GM23338 (cell line): ENCODE results near the gene SCUBE2.

Experiments
- EZH2 ChIP-seq: fragments of 200-600 bp; sonication (generic); IDR thresholded peaks from one replicate; pipeline ENCODE4 v1.8.0; 2017; ENCODE audit warnings: antibody characterized with exemption, mild to moderate bottlenecking, low read depth; ENCODE audit not compliant: unreplicated experiment
- JUNB ChIP-seq: IDR thresholded peaks from one replicate; pipeline ENCODE4 v1.6.1; 2016; ENCODE audit warnings: antibody characterized with exemption; ENCODE audit not compliant: unreplicated experiment
- STAT1 ChIP-seq: IDR thresholded peaks from one replicate; pipeline ENCODE4 v1.6.1; 2016; ENCODE audit warnings: antibody characterized with exemption; ENCODE audit not compliant: unreplicated experiment
- ZNF114 ChIP-seq: fragments of 250-450 bp; sonication (Bioruptor Pico); IDR thresholded peaks from 2 replicates; pipeline ENCODE4 v1.5.0; 2020; ENCODE audit warnings: mild to moderate bottlenecking, moderate library complexity
- ZNF331 ChIP-seq: fragments of 250-450 bp; sonication (Bioruptor Pico); IDR thresholded peaks from 2 replicates; pipeline ENCODE4 v1.5.0; 2020; ENCODE audit warnings: low read depth, mild to moderate bottlenecking, moderate library complexity
- TF ChIP-seq, protein P1 (sequence below), 2 experiments: fragments of 200-600 bp in 1 of 2; sonication (generic) in 1 of 2; conservative IDR thresholded peaks; 2 replicates each; pipeline versions ENCODE4 v1.5.1 to v1.6.1; 2016 to 2017; ENCODE audit warnings: antibody characterized with exemption in 2 of 2, low read depth in 2 of 2, mild to moderate bottlenecking in 2 of 2, moderate library complexity in 1 of 2

DNA sequence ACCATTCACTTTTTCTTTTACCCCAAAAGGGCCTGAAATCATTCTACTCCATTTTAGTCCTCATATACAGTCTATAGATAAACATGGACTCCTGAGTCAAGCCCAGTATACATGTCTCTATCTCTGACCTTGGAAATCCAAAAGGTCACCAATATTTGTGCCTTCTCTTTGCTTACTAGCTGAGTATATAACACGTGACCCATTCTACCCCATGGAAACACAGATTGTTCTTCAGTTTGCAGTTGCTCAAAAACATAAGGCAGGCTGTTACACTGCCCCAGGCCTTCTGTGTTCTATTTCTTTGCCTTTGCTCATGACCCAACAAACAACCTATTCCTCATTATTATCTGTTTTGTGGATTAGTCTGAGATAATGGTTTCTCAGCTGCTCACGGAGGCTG lies 93.4 kb downstream of the SCUBE2 start:
- TF ChIP-seq, protein P1, sequence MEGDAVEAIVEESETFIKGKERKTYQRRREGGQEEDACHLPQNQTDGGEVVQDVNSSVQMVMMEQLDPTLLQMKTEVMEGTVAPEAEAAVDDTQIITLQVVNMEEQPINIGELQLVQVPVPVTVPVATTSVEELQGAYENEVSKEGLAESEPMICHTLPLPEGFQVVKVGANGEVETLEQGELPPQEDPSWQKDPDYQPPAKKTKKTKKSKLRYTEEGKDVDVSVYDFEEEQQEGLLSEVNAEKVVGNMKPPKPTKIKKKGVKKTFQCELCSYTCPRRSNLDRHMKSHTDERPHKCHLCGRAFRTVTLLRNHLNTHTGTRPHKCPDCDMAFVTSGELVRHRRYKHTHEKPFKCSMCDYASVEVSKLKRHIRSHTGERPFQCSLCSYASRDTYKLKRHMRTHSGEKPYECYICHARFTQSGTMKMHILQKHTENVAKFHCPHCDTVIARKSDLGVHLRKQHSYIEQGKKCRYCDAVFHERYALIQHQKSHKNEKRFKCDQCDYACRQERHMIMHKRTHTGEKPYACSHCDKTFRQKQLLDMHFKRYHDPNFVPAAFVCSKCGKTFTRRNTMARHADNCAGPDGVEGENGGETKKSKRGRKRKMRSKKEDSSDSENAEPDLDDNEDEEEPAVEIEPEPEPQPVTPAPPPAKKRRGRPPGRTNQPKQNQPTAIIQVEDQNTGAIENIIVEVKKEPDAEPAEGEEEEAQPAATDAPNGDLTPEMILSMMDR (conservative IDR thresholded peaks at IDR 0.05; ENCODE audit: low read depth in 2 of 2): no peak
- TF ChIP-seq ZNF331 (CRISPR knock-in tag) (no peak), EZH2 (no peak), ZNF114 (CRISPR knock-in tag) (no peak), STAT1 (no peak), JUNB (no peak)
